HepG2 (cell line): ENCODE measurements around the gene DHX29. TPM values are rescaled to one million over a fixed set of nuclear protein-coding genes. Genes with fewer than 3 reads are reported as not detected.

Source experiments
- ATF2 ChIP-seq: sonication (generic); formaldehyde crosslinking; IDR thresholded peaks from 2 replicates; pipeline ENCODE4 v1.4.0; 2020; ENCODE audit warnings: missing genetic modification reagents
- BCL6 ChIP-seq: IDR thresholded peaks from 2 replicates; pipeline ENCODE4 v1.6.1; 2016; ENCODE audit warnings: missing genetic modification reagents, missing compliant biosample characterization
- CENPT ChIP-seq: sonication (generic); formaldehyde crosslinking; IDR thresholded peaks from 2 replicates; pipeline ENCODE4 v1.8.0; 2022; ENCODE audit warnings: low read depth, mild to moderate bottlenecking, moderate library complexity, missing genetic modification reagents
- GABPB1 ChIP-seq: IDR thresholded peaks from 2 replicates; pipeline ENCODE4 v1.6.1; 2016; ENCODE audit warnings: mild to moderate bottlenecking, missing genetic modification reagents, moderate library complexity, missing compliant biosample characterization
- KDM5B ChIP-seq: sonication (generic); formaldehyde crosslinking; IDR thresholded peaks from 2 replicates; pipeline ENCODE4 v1.4.0; 2020; ENCODE audit warnings: missing genetic modification reagents, mild to moderate bottlenecking, borderline replicate concordance
- NAIF1 ChIP-seq: sonication (generic); formaldehyde crosslinking; IDR thresholded peaks from 2 replicates; pipeline ENCODE4 v1.5.0; 2020; ENCODE audit warnings: mild to moderate bottlenecking, missing genetic modification reagents, borderline replicate concordance
- TAF15 ChIP-seq: fragments of 200-400 bp; formaldehyde crosslinking; IDR thresholded peaks from one replicate; pipeline ENCODE4 v1.6.1; 2018; ENCODE audit warnings: mild to moderate bottlenecking, low read depth, low read length; ENCODE audit not compliant: poor library complexity, severe bottlenecking
- TMF1 ChIP-seq: sonication (generic); formaldehyde crosslinking; IDR thresholded peaks from 2 replicates; pipeline ENCODE4 v1.8.1; 2022; ENCODE audit warnings: low read depth, missing genetic modification reagents
- ZBTB8A ChIP-seq: sonication (generic); formaldehyde crosslinking; IDR thresholded peaks from 2 replicates; pipeline ENCODE4 v1.4.0; 2020; ENCODE audit warnings: mild to moderate bottlenecking, low read depth, missing genetic modification reagents, borderline replicate concordance
- ZNF891 ChIP-seq: sonication (generic); formaldehyde crosslinking; IDR thresholded peaks from 2 replicates; pipeline ENCODE4 v1.5.0; 2020; ENCODE audit warnings: mild to moderate bottlenecking, missing genetic modification reagents
- polyA plus RNA-seq, 8 experiments: library from polyadenylated mRNA; depleted of rRNA in 3 of 8; stranded (reverse) in 7 of 8; unstranded in 1 of 8; fragments of >200 nt; fragmentation: Illumina TruSeq in 4 of 8; extraction: Trizol in 4 of 8; gene quantifications; 2 replicates each; pipeline versions ENCODE4 v1.2.1 to v1.2.3, GENCODE V29; 2011 to 2016; ENCODE audit warnings: low read depth in 4 of 8, missing spikeins in 1 of 8, mixed read lengths in 1 of 8; ENCODE audit not compliant: insufficient read depth in 1 of 8
- total RNA-seq, 5 experiments: library from RNA; depleted of rRNA; stranded (reverse); fragments of >200 nt; fragmentation: Illumina TruSeq; extraction: Trizol; gene quantifications; 2 replicates each; pipeline ENCODE4 v1.2.3, GENCODE V29; 2016; ENCODE audit warnings: low read depth in 1 of 5
- TF ChIP-seq, protein P1 (sequence below): sonication (generic); formaldehyde crosslinking; IDR thresholded peaks from 2 replicates; pipeline ENCODE4 v1.4.0; 2020; ENCODE audit warnings: mild to moderate bottlenecking, missing genetic modification reagents, borderline replicate concordance
- TF ChIP-seq, protein P2 (sequence below): IDR thresholded peaks from 2 replicates; pipeline ENCODE4 v1.6.1; 2016; ENCODE audit warnings: missing compliant biosample characterization, missing genetic modification reagents, borderline replicate concordance
- TF ChIP-seq, protein P3 (sequence below), 2 experiments: sonication (generic) in 1 of 2; formaldehyde crosslinking in 1 of 2; IDR thresholded peaks; 2 replicates each; pipeline versions ENCODE4 v1.4.0 to v1.6.1; 2018 to 2020; ENCODE audit warnings: missing genetic modification reagents in 2 of 2, borderline replicate concordance in 1 of 2, low read depth in 1 of 2, mild to moderate bottlenecking in 1 of 2, missing biosample characterization in 1 of 2
- TF ChIP-seq, protein P4 (sequence below): sonication (generic); formaldehyde crosslinking; IDR thresholded peaks from 2 replicates; pipeline ENCODE4 v1.5.0; 2020; ENCODE audit warnings: missing genetic modification reagents, mild to moderate bottlenecking, borderline replicate concordance
- TF ChIP-seq, protein P5 (sequence below): sonication (generic); formaldehyde crosslinking; IDR thresholded peaks from 2 replicates; pipeline ENCODE4 v1.5.0; 2020; ENCODE audit warnings: missing genetic modification reagents

The DHX29 gene
- total and polyA plus RNA-seq, 2 of the 13 experiments (the other 11 are each of a cell fraction or from before 2014, with no cell fraction given) = 1.9 to 22.0 TPM

DNA sequence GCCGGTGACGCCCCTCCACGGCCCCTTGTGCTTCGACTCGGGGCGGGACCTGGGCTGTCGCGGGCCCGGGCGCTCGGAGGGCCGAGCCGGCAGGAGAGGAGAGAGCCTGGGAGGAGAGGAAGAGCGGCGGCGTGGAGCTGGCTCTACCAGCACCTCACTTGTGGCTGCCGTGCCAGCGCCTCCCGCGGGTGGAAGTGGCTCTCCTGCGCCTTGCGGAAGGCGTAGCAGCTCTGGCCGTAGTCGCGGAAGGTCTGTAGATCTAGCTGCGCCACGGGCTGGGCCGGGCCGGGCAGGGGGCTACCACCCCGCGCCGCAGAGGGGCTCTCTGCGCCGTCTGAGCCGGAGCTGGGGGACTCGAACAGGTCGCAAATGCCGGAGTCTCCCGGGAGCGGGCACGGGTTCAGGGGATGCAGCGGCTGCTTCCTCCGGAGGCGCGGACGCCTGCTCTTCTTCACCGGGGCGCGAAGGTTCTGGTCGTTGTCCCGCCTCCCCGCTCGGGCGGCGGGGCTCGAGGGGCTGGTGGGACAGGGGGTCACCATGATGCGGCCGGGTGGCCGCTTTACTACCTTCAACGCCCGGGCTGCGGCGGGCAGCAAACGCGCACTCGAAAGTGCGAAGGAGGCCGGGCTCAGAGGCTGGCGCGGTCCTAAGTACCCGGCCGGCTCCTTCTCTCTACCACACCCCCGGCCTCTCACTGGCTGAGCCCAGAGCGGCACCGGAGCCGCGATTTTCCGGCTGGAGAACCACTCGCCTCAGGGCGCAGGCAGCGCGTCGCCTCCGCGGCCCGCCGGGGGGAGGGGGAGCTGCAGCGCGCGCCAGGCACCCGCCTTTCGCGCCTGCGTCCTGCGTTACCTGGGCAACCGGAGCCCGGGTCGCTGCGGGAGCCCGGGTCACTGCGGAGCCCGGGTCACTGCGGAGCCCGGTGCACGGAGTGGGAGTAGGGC lies 74.2 kb downstream of the DHX29 start, which contains the start of gene CCNO (continued):
- TF ChIP-seq, protein P1, sequence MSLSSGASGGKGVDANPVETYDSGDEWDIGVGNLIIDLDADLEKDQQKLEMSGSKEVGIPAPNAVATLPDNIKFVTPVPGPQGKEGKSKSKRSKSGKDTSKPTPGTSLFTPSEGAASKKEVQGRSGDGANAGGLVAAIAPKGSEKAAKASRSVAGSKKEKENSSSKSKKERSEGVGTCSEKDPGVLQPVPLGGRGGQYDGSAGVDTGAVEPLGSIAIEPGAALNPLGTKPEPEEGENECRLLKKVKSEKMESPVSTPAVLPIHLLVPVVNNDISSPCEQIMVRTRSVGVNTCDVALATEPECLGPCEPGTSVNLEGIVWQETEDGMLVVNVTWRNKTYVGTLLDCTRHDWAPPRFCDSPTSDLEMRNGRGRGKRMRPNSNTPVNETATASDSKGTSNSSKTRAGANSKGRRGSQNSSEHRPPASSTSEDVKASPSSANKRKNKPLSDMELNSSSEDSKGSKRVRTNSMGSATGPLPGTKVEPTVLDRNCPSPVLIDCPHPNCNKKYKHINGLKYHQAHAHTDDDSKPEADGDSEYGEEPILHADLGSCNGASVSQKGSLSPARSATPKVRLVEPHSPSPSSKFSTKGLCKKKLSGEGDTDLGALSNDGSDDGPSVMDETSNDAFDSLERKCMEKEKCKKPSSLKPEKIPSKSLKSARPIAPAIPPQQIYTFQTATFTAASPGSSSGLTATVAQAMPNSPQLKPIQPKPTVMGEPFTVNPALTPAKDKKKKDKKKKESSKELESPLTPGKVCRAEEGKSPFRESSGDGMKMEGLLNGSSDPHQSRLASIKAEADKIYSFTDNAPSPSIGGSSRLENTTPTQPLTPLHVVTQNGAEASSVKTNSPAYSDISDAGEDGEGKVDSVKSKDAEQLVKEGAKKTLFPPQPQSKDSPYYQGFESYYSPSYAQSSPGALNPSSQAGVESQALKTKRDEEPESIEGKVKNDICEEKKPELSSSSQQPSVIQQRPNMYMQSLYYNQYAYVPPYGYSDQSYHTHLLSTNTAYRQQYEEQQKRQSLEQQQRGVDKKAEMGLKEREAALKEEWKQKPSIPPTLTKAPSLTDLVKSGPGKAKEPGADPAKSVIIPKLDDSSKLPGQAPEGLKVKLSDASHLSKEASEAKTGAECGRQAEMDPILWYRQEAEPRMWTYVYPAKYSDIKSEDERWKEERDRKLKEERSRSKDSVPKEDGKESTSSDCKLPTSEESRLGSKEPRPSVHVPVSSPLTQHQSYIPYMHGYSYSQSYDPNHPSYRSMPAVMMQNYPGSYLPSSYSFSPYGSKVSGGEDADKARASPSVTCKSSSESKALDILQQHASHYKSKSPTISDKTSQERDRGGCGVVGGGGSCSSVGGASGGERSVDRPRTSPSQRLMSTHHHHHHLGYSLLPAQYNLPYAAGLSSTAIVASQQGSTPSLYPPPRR (CRISPR knock-in tag) = no peak
- no peak for TF ChIP-seq TAF15
- TF ChIP-seq, protein P2, sequence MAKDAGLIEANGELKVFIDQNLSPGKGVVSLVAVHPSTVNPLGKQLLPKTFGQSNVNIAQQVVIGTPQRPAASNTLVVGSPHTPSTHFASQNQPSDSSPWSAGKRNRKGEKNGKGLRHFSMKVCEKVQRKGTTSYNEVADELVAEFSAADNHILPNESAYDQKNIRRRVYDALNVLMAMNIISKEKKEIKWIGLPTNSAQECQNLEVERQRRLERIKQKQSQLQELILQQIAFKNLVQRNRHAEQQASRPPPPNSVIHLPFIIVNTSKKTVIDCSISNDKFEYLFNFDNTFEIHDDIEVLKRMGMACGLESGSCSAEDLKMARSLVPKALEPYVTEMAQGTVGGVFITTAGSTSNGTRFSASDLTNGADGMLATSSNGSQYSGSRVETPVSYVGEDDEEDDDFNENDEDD (CRISPR knock-in tag) = 0 out of 2 replicates have a peak, but pooled peaks have one; percentile 15
- no peak for TF ChIP-seq ZNF891 (CRISPR knock-in tag)
- TF ChIP-seq ZBTB8A (CRISPR knock-in tag) = no peak
- no peak for TF ChIP-seq NAIF1 (CRISPR knock-in tag)
- TF ChIP-seq, protein P3, sequence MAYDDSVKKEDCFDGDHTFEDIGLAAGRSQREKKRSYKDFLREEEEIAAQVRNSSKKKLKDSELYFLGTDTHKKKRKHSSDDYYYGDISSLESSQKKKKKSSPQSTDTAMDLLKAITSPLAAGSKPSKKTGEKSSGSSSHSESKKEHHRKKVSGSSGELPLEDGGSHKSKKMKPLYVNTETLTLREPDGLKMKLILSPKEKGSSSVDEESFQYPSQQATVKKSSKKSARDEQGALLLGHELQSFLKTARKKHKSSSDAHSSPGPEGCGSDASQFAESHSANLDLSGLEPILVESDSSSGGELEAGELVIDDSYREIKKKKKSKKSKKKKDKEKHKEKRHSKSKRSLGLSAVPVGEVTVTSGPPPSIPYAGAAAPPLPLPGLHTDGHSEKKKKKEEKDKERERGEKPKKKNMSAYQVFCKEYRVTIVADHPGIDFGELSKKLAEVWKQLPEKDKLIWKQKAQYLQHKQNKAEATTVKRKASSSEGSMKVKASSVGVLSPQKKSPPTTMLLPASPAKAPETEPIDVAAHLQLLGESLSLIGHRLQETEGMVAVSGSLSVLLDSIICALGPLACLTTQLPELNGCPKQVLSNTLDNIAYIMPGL (CRISPR knock-in tag; IDR thresholded peaks at IDR 0.05; ENCODE audit: borderline replicate concordance in 1 of 2, low read depth in 1 of 2) = no peak; a peak in 1 of 4 replicates
- TF ChIP-seq, protein P4, sequence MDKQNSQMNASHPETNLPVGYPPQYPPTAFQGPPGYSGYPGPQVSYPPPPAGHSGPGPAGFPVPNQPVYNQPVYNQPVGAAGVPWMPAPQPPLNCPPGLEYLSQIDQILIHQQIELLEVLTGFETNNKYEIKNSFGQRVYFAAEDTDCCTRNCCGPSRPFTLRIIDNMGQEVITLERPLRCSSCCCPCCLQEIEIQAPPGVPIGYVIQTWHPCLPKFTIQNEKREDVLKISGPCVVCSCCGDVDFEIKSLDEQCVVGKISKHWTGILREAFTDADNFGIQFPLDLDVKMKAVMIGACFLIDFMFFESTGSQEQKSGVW = no peak
- peak; percentile 18; the same call in 1 of the 2 replicates for TF ChIP-seq BCL6 (CRISPR knock-in tag)
- TF ChIP-seq KDM5B = peak; percentile 20; the same call in 1 of the 2 replicates
- no peak for TF ChIP-seq CENPT (CRISPR knock-in tag)
- TF ChIP-seq TMF1 (CRISPR knock-in tag) = no peak
- no peak for TF ChIP-seq ATF2 (CRISPR knock-in tag)
- TF ChIP-seq, protein P5, sequence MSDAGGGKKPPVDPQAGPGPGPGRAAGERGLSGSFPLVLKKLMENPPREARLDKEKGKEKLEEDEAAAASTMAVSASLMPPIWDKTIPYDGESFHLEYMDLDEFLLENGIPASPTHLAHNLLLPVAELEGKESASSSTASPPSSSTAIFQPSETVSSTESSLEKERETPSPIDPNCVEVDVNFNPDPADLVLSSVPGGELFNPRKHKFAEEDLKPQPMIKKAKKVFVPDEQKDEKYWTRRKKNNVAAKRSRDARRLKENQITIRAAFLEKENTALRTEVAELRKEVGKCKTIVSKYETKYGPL = no peak
- 0 out of 2 replicates have a peak, but pooled peaks have one; percentile 41 for TF ChIP-seq GABPB1
